ENCODE measurements around the gene LARGE2. TPM values are rescaled to one million over a fixed set of nuclear protein-coding genes. Genes with fewer than 3 reads are reported as not detected.

Gene LARGE2
- total RNA-seq, 1 experiment from 2014 or later: 108 TPM

DNA sequence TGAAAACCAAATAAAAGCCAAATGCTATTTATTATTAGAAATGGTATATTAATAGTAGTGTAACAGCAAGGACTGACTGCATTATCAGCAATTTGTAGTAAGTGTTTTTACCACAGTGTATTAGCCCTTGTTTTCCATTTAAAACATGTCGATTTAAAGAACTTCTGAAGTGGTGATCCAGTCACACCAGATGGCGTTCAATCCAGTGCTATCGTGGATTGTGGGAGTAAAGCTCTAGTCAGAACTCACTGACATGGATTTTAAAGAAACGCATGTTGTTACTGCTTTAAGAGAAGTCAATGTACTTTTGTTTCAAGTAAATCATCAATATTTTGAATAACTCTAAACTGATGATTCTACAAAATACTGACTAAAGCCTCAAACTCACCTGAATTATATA, 51.1 kb downstream of the LARGE2 start:
- Histone ChIP-seq H2AFZ (ENCODE audit: low read length) (no peak overlapping the region), H3K27me3 (ENCODE audit: insufficient read depth, low read length) (no peaks in the 10 kb centered on the region), H2BK20ac (ENCODE audit: low read depth, low read length, poor library complexity, severe bottlenecking) (no peak overlapping the region), H3K4me2 (ENCODE audit: insufficient read depth, insufficient read length, low read length) (no peak overlapping the region), H2BK120ac (ENCODE audit: low read depth, low read length, poor library complexity, severe bottlenecking) (no peak overlapping the region), H2BK5ac (ENCODE audit: insufficient read length, low read length) (no peak overlapping the region), H4K20me1 (ENCODE audit: control insufficient read depth, insufficient read depth, insufficient read length) (no peaks in the 10 kb centered on the region), H3T11ph (ENCODE audit: low read length) (no peak overlapping the region), H3K14ac (ENCODE audit: insufficient read depth, low read length) (no peak overlapping the region), H4K8ac (replicated peaks; ENCODE audit: insufficient read length, low read depth, low read length) (no peak overlapping the region), H3K9ac (ENCODE audit: extremely low read depth, insufficient read length, low read length) (no peak overlapping the region), H3K79me1 (ENCODE audit: insufficient read depth, low read depth, low read length, poor library complexity, severe bottlenecking) (no peaks in the 10 kb centered on the region), H3K9me3 (ENCODE audit: control insufficient read depth, low read depth, low read length) (no peaks in the 10 kb centered on the region), H3K18ac (ENCODE audit: insufficient read length, low read depth, low read length) (no peak overlapping the region), H3K23me2 (ENCODE audit: insufficient read length, low read depth, low read length, poor library complexity, severe bottlenecking) (no peaks in the 10 kb centered on the region), H3K4me1 (ENCODE audit: insufficient read depth, low read length) (no peaks in the 10 kb centered on the region), H3K27ac (ENCODE audit: insufficient read length, low read depth, low read length) (no peak overlapping the region), H2BK15ac (ENCODE audit: low read depth, low read length) (no peak overlapping the region), H3K79me2 (ENCODE audit: insufficient read depth, low read length) (no peaks in the 10 kb centered on the region), H3K23ac (ENCODE audit: insufficient read length, low read depth, low read length) (no peak overlapping the region), H3K4ac (ENCODE audit: low read depth, low read length) (no peak overlapping the region), H2AK5ac (ENCODE audit: insufficient read length, low read length) (no peak overlapping the region), H3K56ac (ENCODE audit: insufficient read length, low read depth, low read length) (no peak overlapping the region), H2BK12ac (ENCODE audit: insufficient read length, low read depth, low read length) (no peak overlapping the region), H4K91ac (ENCODE audit: insufficient read length, low read depth, low read length) (no peak overlapping the region), H4K5ac (ENCODE audit: insufficient read length, low read depth, low read length) (no peak overlapping the region)
- H3K27me3 Mint-ChIP-seq (ENCODE audit: low read depth): no peaks in the 10 kb centered on the region
- H3K4me1 Mint-ChIP-seq: peaks cover 0 to 2% of the 10 kb centered on the region in 2 experiments; a peak in 2 of 4 replicates
- WGBS (ENCODE audit: extremely low coverage, insufficient read length, low lambda C conversion rate): no CpG with 5 or more reads among the region's 4 CpGs
- DNase-seq: no peak
- H3K4me3 Mint-ChIP-seq: no peak overlapping the region
- H3K27ac Mint-ChIP-seq: no peak overlapping the region
- H3K36me3 Mint-ChIP-seq (ENCODE audit: insufficient read depth in 1 of 3, low read depth in 3 of 3): peaks cover 5 to 35% (median 20%) of the 10 kb centered on the region in 3 experiments; a peak in 6 of 7 replicates
- no peaks in the 10 kb centered on the region for H3K9me3 Mint-ChIP-seq
- TF ChIP-seq, protein P1, sequence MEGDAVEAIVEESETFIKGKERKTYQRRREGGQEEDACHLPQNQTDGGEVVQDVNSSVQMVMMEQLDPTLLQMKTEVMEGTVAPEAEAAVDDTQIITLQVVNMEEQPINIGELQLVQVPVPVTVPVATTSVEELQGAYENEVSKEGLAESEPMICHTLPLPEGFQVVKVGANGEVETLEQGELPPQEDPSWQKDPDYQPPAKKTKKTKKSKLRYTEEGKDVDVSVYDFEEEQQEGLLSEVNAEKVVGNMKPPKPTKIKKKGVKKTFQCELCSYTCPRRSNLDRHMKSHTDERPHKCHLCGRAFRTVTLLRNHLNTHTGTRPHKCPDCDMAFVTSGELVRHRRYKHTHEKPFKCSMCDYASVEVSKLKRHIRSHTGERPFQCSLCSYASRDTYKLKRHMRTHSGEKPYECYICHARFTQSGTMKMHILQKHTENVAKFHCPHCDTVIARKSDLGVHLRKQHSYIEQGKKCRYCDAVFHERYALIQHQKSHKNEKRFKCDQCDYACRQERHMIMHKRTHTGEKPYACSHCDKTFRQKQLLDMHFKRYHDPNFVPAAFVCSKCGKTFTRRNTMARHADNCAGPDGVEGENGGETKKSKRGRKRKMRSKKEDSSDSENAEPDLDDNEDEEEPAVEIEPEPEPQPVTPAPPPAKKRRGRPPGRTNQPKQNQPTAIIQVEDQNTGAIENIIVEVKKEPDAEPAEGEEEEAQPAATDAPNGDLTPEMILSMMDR (conservative IDR thresholded peaks at IDR 0.05): no peak
